Stomach (tissue), 4 donors: ENCODE results near the gene DNAJC30.

ENCODE experiments used
- CTCF ChIP-seq, 7 experiments: fragments of 450-650 bp in 4 of 7; fragments of 200-600 bp in 3 of 7; sonication (generic) in 3 of 7; IDR thresholded peaks; one replicate each; pipeline ENCODE4 v1.5.1; 2016 to 2019; ENCODE audit warnings: antibody characterized with exemption in 7 of 7, control low read depth in 2 of 7, mild to moderate bottlenecking in 1 of 7
- EP300 ChIP-seq: sonication (generic); formaldehyde crosslinking; IDR thresholded peaks from one replicate; pipeline ENCODE4 v1.6.1; 2017; ENCODE audit warnings: antibody characterized with exemption
- POLR2AphosphoS5 ChIP-seq, 3 donors: sonication (generic); formaldehyde crosslinking; IDR thresholded peaks; one replicate each; pipeline ENCODE4 v1.6.1; 2016; ENCODE audit warnings: antibody characterized with exemption in 3 of 3

GRCh38 chr7:73717991-73718405, 34.7 kb upstream of the DNAJC30 start:
- TF ChIP-seq CTCF (IDR thresholded peaks at IDR 0.05): no peak
- no peak for TF ChIP-seq POLR2AphosphoS5 (IDR thresholded peaks at IDR 0.05)
- TF ChIP-seq EP300: no peak
